HCT116 (cell line): ENCODE measurements around the gene PPARGC1A. TPM values are rescaled to one million over a fixed set of nuclear protein-coding genes. Genes with fewer than 3 reads are reported as not detected.

ENCODE experiments used
- ATAC-seq: fragments of 200-7000 bp; cut with Tn5 transposase; 2 replicates; pipeline ENCODE4 v1.9.1; 2020; ENCODE audit warnings: mild to moderate bottlenecking, moderate library complexity
- BruUV-seq: library from RNA; stranded (reverse); fragments of 400-500 nt; replicated peaks from 2 replicates; lab custom pipeline; 2021; lab: Mats Ljungman, UMichigan
- CTCF ChIA-PET: fragments of 300-600 bp; sonication (Branson Sonifier 250); formaldehyde crosslinking; loops from one replicate; lab custom pipeline; 2021; ENCODE audit warnings: antibody characterized with exemption; lab: Charles Lee
- POLR2A ChIA-PET: fragments of 300-600, 350-600 bp; sonication (Branson Sonifier 250); formaldehyde crosslinking; loops from one replicate; lab custom pipeline; 2021; ENCODE audit warnings: antibody characterized with exemption; lab: Charles Lee
- RAD21 ChIA-PET, 2 experiments: fragments of 300-600 bp; sonication (Branson Sonifier 250); formaldehyde crosslinking; loops; one replicate each; lab custom pipeline; 2023; ENCODE audit warnings: low total read pairs in 2 of 2; ENCODE audit not compliant: uncharacterized antibody in 2 of 2, unreplicated experiment in 2 of 2, low non-redundant PET in 1 of 2; lab: Charles Lee
- DNase-seq: peaks from one replicate; pipeline ENCODE4 v3.0.0-alpha.2; 2010; ENCODE audit warnings: low read depth, low spot score
- H2AFZ ChIP-seq: fragments of 200-600 bp; shearing (Covaris generic), sonication (generic); 2 replicates; pipeline ENCODE4 v1.6.1; 2017; ENCODE audit warnings: low read depth, mixed run types, mixed read lengths, antibody characterized with exemption, low read length; ENCODE audit not compliant: poor library complexity, severe bottlenecking
- H3K27ac ChIP-seq: 2 replicates; pipeline ENCODE4 v1.5.1; 2012; ENCODE audit warnings: low read depth, low read length
- H3K27me3 ChIP-seq: fragments of 200-600 bp; sonication (generic); 2 replicates; pipeline ENCODE4 v1.6.1; 2016; ENCODE audit warnings: mixed run types, low read length, mixed read lengths; ENCODE audit not compliant: insufficient read depth
- H3K36me3 ChIP-seq, 2 experiments: fragments of 200-500 bp in 1 of 2; fragments of 200-600 bp in 1 of 2; sonication (Bioruptor generic) in 1 of 2; sonication (generic) in 1 of 2; 2 replicates each; pipeline versions ENCODE4 v1.5.1 to v1.6.1; 2014 to 2016; ENCODE audit warnings: low read length in 2 of 2, inconsistent platforms in 1 of 2, mixed read lengths in 1 of 2, mixed run types in 1 of 2; ENCODE audit not compliant: insufficient read depth in 2 of 2, control insufficient read depth in 1 of 2
- H3K4me1 ChIP-seq, 2 experiments: fragments of 200-600 bp in 1 of 2; sonication (generic) in 1 of 2; 2 replicates each; pipeline versions ENCODE4 v1.5.1 to v1.6.1; 2012 to 2017; ENCODE audit warnings: low read length in 2 of 2, inconsistent platforms in 1 of 2, mild to moderate bottlenecking in 1 of 2, mixed read lengths in 1 of 2, mixed run types in 1 of 2, moderate library complexity in 1 of 2; ENCODE audit not compliant: insufficient read depth in 2 of 2, control insufficient read depth in 1 of 2
- H3K4me2 ChIP-seq: fragments of 200-600 bp; sonication (generic); 2 replicates; pipeline ENCODE4 v1.6.1; 2017; ENCODE audit warnings: mixed run types, low read length, mixed read lengths
- H3K4me3 ChIP-seq, 2 experiments: fragments of 200-600 bp in 1 of 2; sonication (generic) in 1 of 2; replicated peaks in 1 of 2; 2 replicates each; pipeline ENCODE4 v1.5.1; 2011 to 2016; ENCODE audit warnings: low read length in 2 of 2, control low read depth in 1 of 2, low read depth in 1 of 2, mild to moderate bottlenecking in 1 of 2, mixed read lengths in 1 of 2, mixed run types in 1 of 2
- H3K79me2 ChIP-seq: fragments of 200-600 bp; sonication (generic); 2 replicates; pipeline ENCODE4 v1.6.1; 2017; ENCODE audit warnings: mild to moderate bottlenecking, mixed run types, low read length, moderate library complexity, mixed read lengths; ENCODE audit not compliant: insufficient read depth
- H3K9ac ChIP-seq: fragments of 200-600 bp; sonication (generic); 2 replicates; pipeline ENCODE4 v1.6.1; 2016; ENCODE audit warnings: low read length, mixed read lengths
- H3K9me2 ChIP-seq: fragments of 200-600 bp; sonication (generic), shearing (Covaris generic); 2 replicates; pipeline ENCODE4 v1.6.1; 2017; ENCODE audit warnings: mixed run types, mild to moderate bottlenecking, moderate library complexity; ENCODE audit not compliant: insufficient read depth
- H3K9me3 ChIP-seq, 2 experiments: fragments of 200-500 bp in 1 of 2; fragments of 200-600 bp in 1 of 2; sonication (Bioruptor generic) in 1 of 2; sonication (generic) in 1 of 2; 2 replicates each; pipeline ENCODE4 v1.6.1; 2014 to 2017; ENCODE audit warnings: low read length in 2 of 2, mixed read lengths in 2 of 2, inconsistent platforms in 1 of 2, low read depth in 1 of 2, mild to moderate bottlenecking in 1 of 2, mixed run types in 1 of 2, moderate library complexity in 1 of 2; ENCODE audit not compliant: control insufficient read depth in 1 of 2, insufficient read depth in 1 of 2
- H4K20me1 ChIP-seq: fragments of 200-600 bp; sonication (generic), shearing (Covaris generic); 2 replicates; pipeline ENCODE4 v1.6.1; 2017; ENCODE audit warnings: mixed run types, mild to moderate bottlenecking, moderate library complexity; ENCODE audit not compliant: insufficient read depth
- ATF3 ChIP-seq: IDR thresholded peaks from 2 replicates; pipeline ENCODE4 v1.6.1; 2012
- CBX3 ChIP-seq: IDR thresholded peaks from 2 replicates; pipeline ENCODE4 v1.6.1; 2012; ENCODE audit warnings: low read depth
- CTCF ChIP-seq, 3 experiments: fragments of 200-600 bp in 1 of 3; sonication (generic) in 1 of 3; IDR thresholded peaks in 2 of 3; conservative IDR thresholded peaks in 1 of 3; 2 replicates each; pipeline ENCODE4 v1.5.1; 2012 to 2017; ENCODE audit warnings: low read depth in 2 of 3, low read length in 2 of 3, antibody characterized with exemption in 1 of 3, borderline replicate concordance in 1 of 3, control low read depth in 1 of 3, mild to moderate bottlenecking in 1 of 3, mixed read lengths in 1 of 3, mixed run types in 1 of 3, moderate library complexity in 1 of 3; ENCODE audit not compliant: insufficient read depth in 1 of 3
- EGR1 ChIP-seq: IDR thresholded peaks from 2 replicates; pipeline ENCODE4 v1.6.1; 2012; ENCODE audit warnings: low read depth
- ELF1 ChIP-seq: IDR thresholded peaks from 2 replicates; pipeline ENCODE4 v1.6.1; 2012; ENCODE audit warnings: low read depth, borderline replicate concordance
- EZH2 ChIP-seq: fragments of 200-600 bp; sonication (generic); IDR thresholded peaks from 2 replicates; pipeline ENCODE4 v1.6.1; 2017; ENCODE audit warnings: antibody characterized with exemption, mixed run types
- FOSL1 ChIP-seq: IDR thresholded peaks from 2 replicates; pipeline ENCODE4 v1.6.1; 2012; ENCODE audit warnings: low read depth
- JUND ChIP-seq: IDR thresholded peaks from 2 replicates; pipeline ENCODE4 v1.6.1; 2012
- MAX ChIP-seq: IDR thresholded peaks from 2 replicates; pipeline ENCODE4 v1.6.1; 2012
- POLR2A ChIP-seq: IDR thresholded peaks from 2 replicates; pipeline ENCODE4 v1.7.0; 2011; ENCODE audit warnings: borderline replicate concordance; ENCODE audit not compliant: insufficient read depth, insufficient read length; ENCODE audit errors: extremely low read depth
- POLR2AphosphoS5 ChIP-seq: IDR thresholded peaks from 2 replicates; pipeline ENCODE4 v1.6.1; 2011; ENCODE audit warnings: mild to moderate bottlenecking, low read depth, low read length, moderate library complexity
- RAD21 ChIP-seq: IDR thresholded peaks from 2 replicates; pipeline ENCODE4 v1.6.1; 2012; ENCODE audit warnings: low read depth, mild to moderate bottlenecking
- REST ChIP-seq: IDR thresholded peaks from 2 replicates; pipeline ENCODE4 v1.6.1; 2012; ENCODE audit warnings: low read depth
- SIN3A ChIP-seq: IDR thresholded peaks from 2 replicates; pipeline ENCODE4 v1.6.1; 2012; ENCODE audit warnings: low read depth
- SRF ChIP-seq: IDR thresholded peaks from 2 replicates; pipeline ENCODE4 v1.6.1; 2012; ENCODE audit warnings: low read depth
- TCF7L2 ChIP-seq: IDR thresholded peaks from 2 replicates; pipeline ENCODE4 v1.7.0; 2011; ENCODE audit warnings: borderline replicate concordance, inconsistent platforms; ENCODE audit not compliant: insufficient read depth, insufficient read length; ENCODE audit errors: extremely low read depth
- YY1 ChIP-seq: IDR thresholded peaks from 2 replicates; pipeline ENCODE4 v1.6.1; 2011; ENCODE audit warnings: low read length, low read depth, moderate library complexity, mild to moderate bottlenecking; ENCODE audit not compliant: insufficient replicate concordance; ENCODE audit errors: extremely low read depth
- ZBTB33 ChIP-seq: IDR thresholded peaks from 2 replicates; pipeline ENCODE4 v1.6.1; 2011; ENCODE audit warnings: mild to moderate bottlenecking, low read length, moderate library complexity; ENCODE audit not compliant: insufficient replicate concordance; ENCODE audit errors: extremely low read depth
- ZFX ChIP-seq: fragments of 450-650 bp; IDR thresholded peaks from 2 replicates; pipeline ENCODE4 v1.6.1; 2017
- intact Hi-C: fragments of 100-400 bp; cut with micrococcal nuclease; formaldehyde crosslinking; loops from 2 replicates; pipeline ENCODE4 v1.10.0; 2022
- total RNA-seq: library from RNA; stranded (reverse); gene quantifications from one replicate; pipeline ENCODE4 v1.2.1, GENCODE V29; 2021; ENCODE audit not compliant: unreplicated experiment

PPARGC1A gene
- total RNA-seq, 1 experiment from 2014 or later: not detected

GRCh38 chr4:23838131-23838530 is 51.7 kb downstream of the PPARGC1A start:
- ChIA-PET RAD21 (no interaction called here), CTCF (no interaction called here), POLR2A (no interaction called here)
- Histone ChIP-seq H3K79me2 (no peaks in the 10 kb centered on the region), H2AFZ (no peak overlapping the region), H3K27ac (no peak overlapping the region), H3K27me3 (no peaks in the 10 kb centered on the region), H3K4me2 (no peak overlapping the region), H3K9me2 (no peaks in the 10 kb centered on the region), H3K36me3 (no peaks in the 10 kb centered on the region), H3K9ac (no peak overlapping the region), H3K4me1 (no peaks in the 10 kb centered on the region), H3K9me3 (peaks cover 3 to 18% of the 10 kb centered on the region in 2 experiments; a peak in 2 of 4 replicates), H3K4me3 (no peak overlapping the region), H4K20me1 (no peaks in the 10 kb centered on the region)
- no TSS peak for BruUV-seq
- ATAC-seq: no peak
- DNase-seq: no peak
- TF ChIP-seq SIN3A: no peak
- TF ChIP-seq RAD21: no peak
- TF ChIP-seq FOSL1: no peak
- no peak for TF ChIP-seq TCF7L2
- TF ChIP-seq REST: no peak
- no peak for TF ChIP-seq EGR1
- TF ChIP-seq YY1: no peak
- TF ChIP-seq ELF1: no peak
- TF ChIP-seq POLR2A: no peak
- TF ChIP-seq MAX: no peak
- no peak for TF ChIP-seq EZH2
- no peak for TF ChIP-seq ZBTB33
- no peak for TF ChIP-seq CBX3
- no peak for TF ChIP-seq POLR2AphosphoS5
- TF ChIP-seq ATF3: no peak
- no peak for TF ChIP-seq JUND
- TF ChIP-seq CTCF (IDR thresholded peaks at IDR 0.05 in 2 of 3, conservative IDR thresholded peaks at IDR 0.05 in 1 of 3; ENCODE audit: borderline replicate concordance in 1 of 3, insufficient read depth in 1 of 3, low read depth in 2 of 3, low read length in 2 of 3): no peak
- TF ChIP-seq SRF: no peak
- TF ChIP-seq ZFX: no peak
- intact Hi-C loops: no loop called here
